Natural killer cell (primary cell): ENCODE measurements around the gene RBP7. TPM values are rescaled to one million over a fixed set of nuclear protein-coding genes. Genes with fewer than 3 reads are reported as not detected.

Experiments
- ATAC-seq, 3 donors: fragments of 150-1000 bp in 2 of 3; fragments of 200-7000 bp in 1 of 3; cut with Tn5 transposase; 1 replicate in 1 of 3; 2 replicates in 2 of 3; pipeline ENCODE4 v1.10.0; 2021; ENCODE audit warnings: mild to moderate bottlenecking in 2 of 3, moderate library complexity in 2 of 3
- DNase-seq, 2 donors: peaks; one replicate each; pipeline versions ENCODE4 v3.0.0 to v3.0.0-alpha.2; 2013 to 2021; ENCODE audit warnings: mixed read lengths in 1 of 2
- H3K27ac ChIP-seq: one replicate; pipeline ENCODE4 v1.5.1; 2013; ENCODE audit warnings: mild to moderate bottlenecking, low read length
- H3K27me3 ChIP-seq: one replicate; pipeline ENCODE4 v1.6.1; 2013; ENCODE audit warnings: low read length; ENCODE audit not compliant: control insufficient read depth, insufficient read depth
- H3K36me3 ChIP-seq: one replicate; pipeline ENCODE4 v1.6.1; 2013; ENCODE audit warnings: low read length; ENCODE audit not compliant: control insufficient read depth, insufficient read depth
- H3K4me1 ChIP-seq: one replicate; pipeline ENCODE4 v1.6.1; 2013; ENCODE audit warnings: low read length; ENCODE audit not compliant: control insufficient read depth, insufficient read depth
- H3K4me3 ChIP-seq: one replicate; pipeline ENCODE4 v1.5.1; 2013; ENCODE audit warnings: low read length
- H3K9me3 ChIP-seq: one replicate; pipeline ENCODE4 v1.6.1; 2013; ENCODE audit warnings: low read length; ENCODE audit not compliant: control insufficient read depth, insufficient read depth
- H3K27ac Mint-ChIP-seq, 2 donors: one replicate each; pipeline ENCODE4 v1.8.0; 2022; ENCODE audit warnings: mild to moderate bottlenecking in 2 of 2, mixed read lengths in 2 of 2, moderate library complexity in 1 of 2
- H3K27me3 Mint-ChIP-seq, 2 donors: one replicate each; pipeline ENCODE4 v1.8.0; 2022; ENCODE audit warnings: low read depth in 2 of 2, mixed read lengths in 2 of 2
- H3K36me3 Mint-ChIP-seq: one replicate; pipeline ENCODE4 v1.8.0; 2022; ENCODE audit warnings: mixed read lengths
- H3K4me1 Mint-ChIP-seq, 2 donors: one replicate each; pipeline ENCODE4 v1.8.0; 2022; ENCODE audit warnings: mixed read lengths in 2 of 2
- H3K4me3 Mint-ChIP-seq: one replicate; pipeline ENCODE4 v1.8.0; 2022; ENCODE audit warnings: mild to moderate bottlenecking, moderate library complexity, mixed read lengths
- H3K9me3 Mint-ChIP-seq, 2 donors: one replicate each; pipeline ENCODE4 v1.8.0; 2022; ENCODE audit warnings: mixed read lengths in 2 of 2
- CTCF ChIP-seq: fragments of 200-600 bp; IDR thresholded peaks from one replicate; pipeline ENCODE4 v1.8.0; 2022; ENCODE audit warnings: antibody characterized with exemption
- WGBS: methylation state at CpG from one replicate; pipeline ENCODE4 v1.1.7; 2013; ENCODE audit warnings: missing lambda C conversion rate; ENCODE audit not compliant: insufficient coverage; 5-methylcytosine and 5-hydroxymethylcytosine counted together
- intact Hi-C: fragments of 100-400 bp; cut with micrococcal nuclease; formaldehyde crosslinking; loops from one replicate; pipeline ENCODE4 v1.14.2; 2022
- total RNA-seq, 4 donors: library from RNA; stranded (reverse); fragments of 120-200 nt in 1 of 4; gene quantifications; one replicate each; pipeline versions ENCODE4 v1.2.3 to v1.2.4, GENCODE V29; 2013 to 2022

RBP7 gene
- total RNA-seq, 3 donors from 2014 or later (not counting 1 experiment from before 2014, with no cell fraction given): 0.89 to 2.3 (median 1.5) TPM

- Histone ChIP-seq H3K27me3 (no peaks in the 10 kb centered on the region), H3K27ac (no peak overlapping the region), H3K36me3 (peaks cover under 1% of the 10 kb centered on the region), H3K4me3 (no peak overlapping the region), H3K9me3 (no peaks in the 10 kb centered on the region), H3K4me1 (no peaks in the 10 kb centered on the region)
- intact Hi-C loops: no loop called here
- Mint-ChIP-seq H3K9me3 (no peaks in the 10 kb centered on the region), H3K36me3 (no peaks in the 10 kb centered on the region), H3K4me3 (no peak overlapping the region), H3K4me1 (peaks cover 6 to 15% of the 10 kb centered on the region in 2 donors), H3K27ac (no peak overlapping the region), H3K27me3 (no peaks in the 10 kb centered on the region)
- DNase-seq (no peak), ATAC-seq (no peak)
- 100% methylated on average over 4 of the region's 4 CpGs for WGBS
- no peak for TF ChIP-seq CTCF
Measured at GRCh38 chr1:10056599-10056987, 59.6 kb downstream of the RBP7 start.

- H3K27ac ChIP-seq: no peak overlapping the region
- H3K4me1 ChIP-seq: no peaks in the 10 kb centered on the region
- no peak for ATAC-seq
- no peak overlapping the region for H3K4me3 ChIP-seq
- intact Hi-C loops: no loop called here
- no peaks in the 10 kb centered on the region for H3K9me3 ChIP-seq
- no peak for TF ChIP-seq CTCF
- H3K27ac Mint-ChIP-seq: no peak overlapping the region
- no peaks in the 10 kb centered on the region for H3K9me3 Mint-ChIP-seq
- no peak overlapping the region for H3K4me3 Mint-ChIP-seq
- H3K27me3 Mint-ChIP-seq: no peaks in the 10 kb centered on the region
- no peaks in the 10 kb centered on the region for H3K36me3 Mint-ChIP-seq
- H3K36me3 ChIP-seq: no peaks in the 10 kb centered on the region
- H3K4me1 Mint-ChIP-seq: peaks cover 6 to 15% of the 10 kb centered on the region in 2 donors
- 91% methylated on average over 4 of the region's 4 CpGs for WGBS
- no peaks in the 10 kb centered on the region for H3K27me3 ChIP-seq
- DNase-seq: no peak
Measured at GRCh38 chr1:10057343-10057742, 60.3 kb downstream of the RBP7 start.

- Mint-ChIP-seq H3K27me3 (no peaks in the 10 kb centered on the region), H3K9me3 (no peaks in the 10 kb centered on the region), H3K27ac (no peak overlapping the region), H3K4me3 (no peak overlapping the region), H3K36me3 (no peaks in the 10 kb centered on the region), H3K4me1 (peaks cover 6 to 15% of the 10 kb centered on the region in 2 donors)
- Histone ChIP-seq H3K4me1 (no peaks in the 10 kb centered on the region), H3K36me3 (no peaks in the 10 kb centered on the region), H3K9me3 (no peaks in the 10 kb centered on the region), H3K4me3 (no peak overlapping the region), H3K27ac (no peak overlapping the region), H3K27me3 (no peaks in the 10 kb centered on the region)
- no peak for TF ChIP-seq CTCF
- ATAC-seq: no peak
- DNase-seq: no peak
- WGBS: 98% methylated on average over 5 of the region's 5 CpGs
- intact Hi-C loops: no loop called here
Measured at GRCh38 chr1:10057796-10058195, 60.8 kb downstream of the RBP7 start.

- intact Hi-C loops: no loop called here
- DNase-seq: no peak
- Mint-ChIP-seq H3K4me1 (peaks cover 13 to 23% of the 10 kb centered on the region in 2 donors), H3K36me3 (no peaks in the 10 kb centered on the region), H3K9me3 (no peaks in the 10 kb centered on the region), H3K27ac (no peak overlapping the region), H3K4me3 (no peak overlapping the region), H3K27me3 (no peaks in the 10 kb centered on the region)
- ATAC-seq: no peak
- Histone ChIP-seq H3K4me3 (no peak overlapping the region), H3K27ac (no peak overlapping the region), H3K4me1 (no peaks in the 10 kb centered on the region), H3K36me3 (no peaks in the 10 kb centered on the region), H3K9me3 (no peaks in the 10 kb centered on the region), H3K27me3 (no peaks in the 10 kb centered on the region)
- TF ChIP-seq CTCF: no peak
- WGBS: 97% methylated on average over 8 of the region's 8 CpGs
Measured at GRCh38 chr1:10059342-10059718, 62.3 kb downstream of the RBP7 start.
